COLO829 (cell line): ENCODE results near the gene TCERG1.

Experiments used
- DNase-seq: peaks from one replicate; pipeline ENCODE4 v3.0.0; 2012; ENCODE audit warnings: low spot score

TCERG1 gene

DNA sequence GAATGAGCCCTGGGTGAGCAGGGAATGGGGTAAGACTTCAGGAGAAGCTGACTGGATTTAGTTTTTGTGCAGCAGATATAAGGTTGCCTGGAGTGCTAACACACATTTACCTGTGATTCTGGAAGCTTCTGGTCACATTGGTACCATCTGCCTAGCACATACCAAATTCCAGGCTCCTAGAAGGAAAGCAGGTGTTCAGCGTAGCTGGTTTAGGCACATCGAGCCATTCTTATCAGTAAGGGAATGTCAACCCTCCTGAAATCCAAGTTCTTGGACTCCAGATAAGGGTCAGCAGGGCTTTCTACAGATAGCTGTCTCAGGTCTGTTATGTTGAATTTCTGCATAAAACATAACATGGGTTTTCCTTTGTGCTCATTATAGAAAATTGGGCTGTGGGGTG is 10.3 kb downstream of the TCERG1 start:
- DNase-seq, result no peak

DNA sequence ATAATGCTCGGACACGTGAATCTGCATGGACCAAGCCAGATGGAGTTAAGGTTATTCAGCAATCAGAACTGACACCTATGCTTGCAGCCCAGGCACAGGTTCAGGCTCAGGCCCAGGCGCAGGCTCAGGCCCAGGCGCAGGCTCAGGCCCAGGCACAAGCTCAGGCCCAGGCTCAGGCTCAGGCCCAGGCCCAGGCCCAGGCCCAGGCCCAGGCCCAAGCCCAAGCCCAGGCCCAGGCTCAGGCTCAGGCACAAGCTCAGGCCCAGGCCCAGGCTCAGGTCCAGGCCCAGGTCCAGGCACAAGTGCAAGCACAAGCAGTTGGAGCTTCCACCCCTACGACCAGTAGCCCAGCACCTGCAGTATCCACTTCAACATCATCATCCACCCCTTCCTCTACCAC is 11.8 kb downstream of the TCERG1 start:
- DNase-seq, result no peak

DNA sequence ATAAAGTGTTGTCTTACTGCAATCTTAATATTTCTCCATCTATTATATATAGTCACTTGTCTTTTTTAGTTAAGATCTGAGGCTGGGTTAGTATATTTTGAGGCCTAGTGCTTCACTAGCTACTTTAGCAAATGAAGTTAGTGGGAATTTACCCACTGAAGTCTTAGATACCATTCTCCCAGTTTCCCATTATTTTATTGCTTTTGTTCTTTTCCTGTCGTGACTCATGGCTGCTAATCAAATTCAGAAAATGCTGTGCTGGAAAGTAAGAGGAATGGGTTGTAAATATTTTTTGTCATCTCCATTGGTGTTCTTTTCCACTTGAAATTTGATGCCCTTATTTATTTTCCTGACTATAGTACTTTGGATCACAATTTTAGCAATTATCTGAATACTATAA is 14.2 kb downstream of the TCERG1 start:
- DNase-seq, result no peak

DNA sequence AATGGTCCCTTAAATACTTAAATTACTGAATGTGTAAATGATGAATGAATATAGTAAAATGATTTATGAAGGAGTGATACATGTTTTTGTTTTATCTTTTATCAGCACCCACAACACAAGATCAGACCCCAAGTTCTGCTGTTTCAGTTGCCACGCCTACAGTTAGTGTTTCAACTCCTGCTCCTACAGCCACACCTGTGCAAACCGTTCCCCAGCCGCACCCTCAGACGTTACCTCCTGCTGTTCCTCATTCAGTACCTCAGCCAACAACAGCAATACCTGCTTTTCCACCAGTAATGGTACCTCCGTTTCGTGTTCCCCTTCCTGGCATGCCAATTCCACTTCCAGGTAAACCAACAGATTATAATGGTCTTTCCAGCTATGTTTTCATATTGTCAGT is 16.3 kb downstream of the TCERG1 start:
- DNase-seq, result no peak

DNA sequence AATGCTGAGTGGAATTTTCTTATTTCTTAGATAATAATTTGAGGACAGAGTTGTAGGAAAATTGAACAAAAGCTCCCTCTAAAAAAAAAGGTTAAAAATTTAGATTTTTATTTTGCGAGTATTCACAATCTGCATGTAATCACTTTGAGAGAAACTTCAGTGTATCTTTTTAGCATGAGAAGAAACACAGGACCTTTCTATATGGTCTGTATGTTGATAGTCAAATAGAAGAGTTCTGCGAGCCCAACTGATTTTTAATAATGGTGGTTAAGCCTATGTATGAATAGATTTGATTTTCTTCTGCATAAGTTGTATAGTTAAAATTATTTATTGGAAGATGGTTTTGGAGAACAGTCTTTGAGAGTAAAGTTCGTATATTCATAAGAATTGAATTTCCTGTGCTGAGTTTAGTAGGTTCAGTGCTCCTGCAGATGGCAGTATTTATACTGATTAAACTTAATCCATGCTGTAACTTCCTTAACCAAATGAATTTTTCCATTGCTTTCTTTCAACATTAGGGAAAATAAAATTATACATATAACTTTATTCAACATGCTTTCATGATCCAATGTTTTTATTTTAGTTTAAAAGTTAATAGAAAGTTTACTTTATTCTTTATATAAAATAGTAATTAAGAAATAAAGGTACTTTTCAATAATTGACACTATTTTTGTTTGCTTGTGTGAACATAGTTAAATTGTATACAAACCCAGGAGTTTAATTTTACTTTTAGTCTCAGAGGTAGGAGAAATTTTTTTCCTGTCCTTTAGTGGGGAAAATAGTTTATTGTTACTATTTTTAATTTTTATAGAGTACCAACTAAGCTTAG is 19.6 kb downstream of the TCERG1 start:
- peak; percentile 11 for DNase-seq

DNA sequence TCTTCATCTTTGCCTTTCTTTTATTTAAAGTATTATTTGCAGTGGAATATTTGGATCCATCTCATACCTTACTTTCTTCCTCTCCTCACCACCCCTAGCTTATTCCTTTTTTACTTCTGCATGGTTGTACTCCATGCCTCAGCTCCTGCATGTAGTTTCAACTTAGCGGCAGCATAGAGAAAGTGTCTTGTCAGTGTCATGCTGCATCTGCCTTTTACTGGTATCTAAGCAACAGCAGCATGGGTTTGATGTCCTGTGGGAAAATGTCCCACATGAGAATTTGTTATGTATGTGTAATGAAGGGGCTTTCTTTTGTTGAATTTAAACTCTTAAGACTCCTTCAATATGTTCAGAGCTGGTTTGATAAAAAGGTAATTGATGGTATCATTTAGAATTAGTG is 20.6 kb downstream of the TCERG1 start:
- no peak for DNase-seq

DNA sequence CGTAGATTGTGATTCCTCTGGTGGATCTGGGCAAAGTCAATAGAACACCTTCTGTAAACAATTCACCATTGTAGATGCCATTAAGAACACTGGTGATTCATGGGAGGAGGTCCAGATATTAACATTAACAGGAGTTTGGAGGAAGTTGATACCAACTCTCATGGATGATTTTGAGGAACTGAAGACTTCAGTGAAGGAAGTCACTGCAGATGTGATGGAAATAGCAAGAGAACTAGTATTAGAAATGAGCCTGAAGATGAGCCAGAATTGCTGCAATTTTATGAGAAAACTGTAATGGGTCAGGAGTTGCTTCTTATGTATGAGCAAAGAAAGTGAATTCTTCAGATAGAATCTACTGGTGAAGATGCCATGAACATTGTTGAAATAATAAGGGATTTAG is 26.9 kb downstream of the TCERG1 start:
- no peak for DNase-seq

DNA sequence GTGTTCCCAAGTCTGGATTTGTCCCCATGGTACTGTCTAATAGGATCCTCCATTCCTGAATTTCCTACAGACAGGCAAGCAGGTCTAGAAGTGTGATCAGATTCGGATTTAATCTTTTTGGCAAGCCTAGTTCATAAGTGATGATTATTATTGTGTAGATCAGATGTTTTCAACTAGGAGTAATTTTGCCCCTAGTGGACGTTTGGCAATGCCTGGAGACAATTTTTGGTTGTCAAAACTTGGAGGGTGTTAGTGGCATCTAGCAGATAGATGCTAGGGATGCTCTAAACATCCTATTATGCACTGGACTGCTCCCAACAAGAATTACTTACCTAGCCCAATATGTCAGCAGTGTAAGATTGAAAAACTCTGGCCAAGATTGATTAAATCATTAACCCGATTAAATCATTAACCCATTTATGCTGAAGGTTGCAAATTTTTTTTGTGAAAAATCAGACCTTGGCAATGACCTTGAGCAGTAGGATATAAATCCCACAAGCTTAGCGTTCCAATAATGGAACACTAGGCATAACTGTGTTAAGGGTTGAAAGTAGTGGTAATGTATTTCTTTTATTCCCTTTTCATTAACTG is 28.2 kb downstream of the TCERG1 start:
- no peak for DNase-seq

DNA sequence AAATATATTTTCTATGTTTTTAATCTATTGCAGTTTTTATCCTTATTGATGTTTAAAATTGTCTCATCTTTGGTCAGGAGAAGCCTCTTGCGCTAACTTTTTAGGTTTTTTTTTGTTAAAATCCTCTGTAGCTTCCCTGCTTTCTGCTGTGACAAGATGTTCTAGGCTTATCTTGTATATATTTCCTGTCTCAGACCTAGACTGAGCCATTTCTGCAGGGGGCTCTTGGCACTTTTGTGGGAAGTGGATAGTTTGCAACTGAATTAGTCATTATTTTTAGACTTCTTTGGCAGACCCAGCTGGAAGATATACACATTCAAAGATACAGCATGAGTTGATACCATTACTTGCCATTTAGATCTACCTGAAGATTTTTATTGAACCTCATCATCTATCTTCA is 28.8 kb downstream of the TCERG1 start:
- DNase-seq, result no peak

DNA sequence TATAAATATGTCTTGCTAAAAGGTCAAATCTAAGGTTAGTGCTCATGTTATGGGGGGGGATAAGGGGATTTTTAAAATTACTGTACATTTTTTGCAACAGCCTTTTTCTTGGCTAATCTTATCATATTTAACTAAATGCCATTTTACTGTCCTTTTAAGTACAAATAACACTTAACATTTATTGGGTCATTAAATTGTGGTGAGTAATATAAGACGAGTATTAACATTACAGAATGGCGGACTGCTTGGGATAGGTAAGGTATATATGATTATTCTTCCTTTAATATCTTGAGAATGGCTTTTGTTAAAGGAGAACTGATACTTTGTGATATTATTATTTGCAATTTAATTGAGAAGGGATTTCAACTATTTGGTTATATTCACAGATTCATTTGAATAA is 35.6 kb downstream of the TCERG1 start:
- no peak for DNase-seq

DNA sequence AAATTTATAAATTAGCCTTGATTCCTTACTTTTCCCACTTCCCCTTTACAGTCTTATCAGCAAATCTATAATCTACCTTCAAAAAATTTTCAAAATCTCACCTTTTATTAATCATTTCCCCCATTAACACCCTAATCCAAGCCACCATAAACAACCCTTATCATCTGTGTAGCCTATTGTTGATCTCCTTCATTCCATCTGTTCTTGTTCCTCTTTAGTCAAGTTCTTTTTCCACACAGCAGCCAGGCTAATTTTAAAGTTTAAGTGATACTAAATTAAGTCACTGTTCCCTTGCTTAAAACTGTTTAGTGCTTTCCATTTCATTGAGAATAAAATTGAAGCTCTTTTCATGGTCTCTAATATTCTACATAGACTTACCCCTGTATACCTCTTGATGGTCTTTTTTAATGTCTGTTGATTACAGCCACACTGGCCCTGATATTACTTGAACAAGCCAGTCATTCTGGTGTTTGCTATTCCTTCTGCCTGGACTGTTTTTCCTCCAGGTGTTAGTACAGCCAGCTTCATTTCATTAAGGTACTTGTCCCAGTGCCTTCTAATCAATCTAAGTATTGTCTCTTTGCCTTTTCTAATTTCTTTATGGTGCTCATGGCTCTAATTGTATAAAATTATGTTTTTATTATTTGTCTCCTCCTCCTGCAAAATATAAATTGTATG is 37.7 kb downstream of the TCERG1 start:
- no peak for DNase-seq

DNA sequence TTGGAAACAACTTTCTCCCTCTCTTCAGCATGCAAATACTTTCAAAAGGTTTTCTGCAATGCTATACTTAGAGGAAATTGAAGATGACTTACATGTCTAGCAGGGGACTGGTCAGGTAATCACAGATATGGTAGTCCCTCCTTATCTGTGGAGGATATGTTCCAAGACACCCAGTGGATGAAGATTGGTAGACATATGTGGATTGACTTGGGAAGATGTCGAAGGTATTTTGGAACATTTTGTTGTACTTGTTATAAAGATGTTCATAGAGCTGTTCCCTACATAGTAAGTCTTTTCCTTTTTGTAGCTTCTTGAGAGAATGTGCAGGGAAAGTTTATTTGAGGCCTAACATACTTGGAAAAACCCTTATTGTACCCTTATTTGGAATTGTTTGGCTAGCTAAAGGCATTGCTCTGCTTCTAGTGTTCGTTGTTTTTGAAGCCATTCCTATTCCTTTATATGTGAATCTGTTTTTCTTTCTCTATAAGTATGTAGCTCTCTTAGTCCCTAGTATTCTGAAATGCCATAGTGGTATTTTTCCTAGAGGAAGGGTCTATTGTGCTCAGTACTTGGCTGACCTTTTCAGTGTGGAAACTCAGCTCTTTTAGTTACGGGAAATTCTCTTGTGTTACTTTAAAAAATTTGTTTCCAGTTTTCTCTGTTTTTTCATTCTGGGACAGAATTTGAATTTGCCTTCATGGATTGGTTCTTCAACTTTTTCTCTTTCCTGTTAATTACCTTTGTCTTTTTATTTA is 43.1 kb downstream of the TCERG1 start:
- no peak for DNase-seq

DNA sequence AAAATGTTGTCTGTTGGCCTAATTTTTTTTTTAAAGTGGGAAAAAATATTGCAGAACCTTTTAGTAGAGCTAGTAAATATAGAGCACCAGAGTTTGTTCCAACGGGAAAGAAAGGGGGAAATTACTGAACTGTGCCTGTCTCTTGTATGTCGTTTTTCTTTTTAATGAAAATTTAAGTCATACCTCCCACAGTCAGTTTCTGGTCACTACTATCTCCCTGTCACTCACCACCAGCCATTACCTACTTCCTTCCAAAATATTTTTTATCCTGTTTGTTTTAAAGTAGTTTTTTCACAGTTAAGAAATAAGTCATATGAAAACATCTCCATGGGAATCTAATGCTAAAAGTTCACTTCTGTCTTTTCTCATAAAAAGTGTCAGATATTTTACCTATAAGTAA is 47.5 kb downstream of the TCERG1 start:
- no peak for DNase-seq

DNA sequence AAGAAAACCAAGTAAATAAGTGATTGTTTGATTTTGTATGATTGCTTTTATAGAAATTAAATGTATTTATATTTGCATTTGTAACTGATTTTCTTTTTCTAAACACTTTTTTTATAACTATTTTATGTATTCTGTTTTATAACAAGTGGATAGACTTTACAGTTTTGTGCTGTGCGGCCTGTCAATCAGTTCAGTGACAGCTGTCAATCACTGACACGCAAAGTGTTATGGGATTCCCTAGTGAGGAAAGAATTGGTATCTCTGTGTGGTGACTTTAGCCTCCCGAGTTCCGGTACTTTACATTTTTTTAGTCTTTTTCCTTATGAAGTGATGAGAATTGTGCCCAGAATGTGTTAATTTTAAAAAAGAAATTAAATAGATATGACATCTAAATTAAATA is 52.5 kb downstream of the TCERG1 start:
- no peak for DNase-seq

DNA sequence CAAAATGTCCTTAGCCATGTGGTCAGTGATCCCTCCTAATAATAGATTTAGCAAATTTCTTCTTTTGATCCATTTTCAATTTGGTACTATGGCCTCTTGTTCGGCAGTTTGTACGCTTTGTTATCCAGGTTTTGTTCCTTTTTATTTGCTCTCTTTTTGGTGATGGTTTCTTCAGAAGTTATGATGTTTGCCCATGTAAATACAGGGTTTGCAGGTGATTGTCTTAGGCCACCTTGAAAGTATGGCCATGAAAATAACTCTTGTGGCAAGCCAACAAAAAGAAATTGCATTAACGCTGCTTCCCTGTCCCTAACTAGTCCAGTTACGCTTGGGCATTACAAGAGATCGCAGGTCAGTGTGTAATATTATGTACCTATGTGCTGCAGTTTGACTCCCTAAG is 60.3 kb downstream of the TCERG1 start:
- no peak for DNase-seq

DNA sequence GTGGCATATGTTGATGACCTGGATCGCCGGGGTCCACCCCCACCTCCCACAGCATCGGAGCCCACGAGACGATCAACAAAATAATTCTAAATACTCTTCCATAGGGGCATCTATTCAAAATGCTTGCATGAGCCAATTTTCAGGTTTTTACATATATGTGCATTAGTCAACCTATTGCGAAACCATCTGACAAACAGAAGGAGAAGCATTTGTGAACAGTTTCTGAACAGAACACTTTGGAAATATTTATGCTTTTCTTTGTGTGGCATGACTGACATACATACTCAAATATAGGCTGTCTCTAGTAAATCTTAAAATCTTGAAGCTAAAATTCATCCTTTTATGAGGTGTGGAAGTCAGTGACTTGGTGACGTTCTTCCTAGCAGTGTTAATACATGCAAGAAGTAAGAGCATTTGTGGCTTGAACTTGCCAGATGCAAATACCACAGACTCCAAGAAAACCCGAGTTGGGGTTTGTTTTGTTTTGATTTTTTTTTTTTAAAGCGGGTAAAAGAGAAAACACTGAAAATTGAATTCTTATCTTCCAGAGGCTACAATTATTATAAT is 63.5 kb downstream of the TCERG1 start:
- DNase-seq, result no peak

DNA sequence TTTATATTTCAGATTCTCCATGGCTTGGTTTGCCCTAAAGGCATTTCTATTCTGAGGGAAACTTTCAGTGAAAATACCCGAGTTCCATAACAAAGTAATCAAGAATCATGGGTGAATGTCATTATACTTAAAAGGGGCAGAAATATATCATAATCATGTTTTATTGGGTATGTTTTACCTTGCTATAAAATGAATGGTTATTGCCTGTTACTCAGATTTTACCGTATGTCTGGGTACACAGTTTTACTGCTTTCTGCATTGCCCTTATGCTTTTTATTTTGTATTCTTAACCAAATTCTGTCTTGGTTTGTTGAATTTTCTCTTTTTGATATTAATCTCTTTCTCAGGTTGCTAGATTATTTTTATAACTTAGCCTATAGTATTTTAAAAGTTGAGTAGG is 66.3 kb downstream of the TCERG1 start:
- no peak for DNase-seq

DNA sequence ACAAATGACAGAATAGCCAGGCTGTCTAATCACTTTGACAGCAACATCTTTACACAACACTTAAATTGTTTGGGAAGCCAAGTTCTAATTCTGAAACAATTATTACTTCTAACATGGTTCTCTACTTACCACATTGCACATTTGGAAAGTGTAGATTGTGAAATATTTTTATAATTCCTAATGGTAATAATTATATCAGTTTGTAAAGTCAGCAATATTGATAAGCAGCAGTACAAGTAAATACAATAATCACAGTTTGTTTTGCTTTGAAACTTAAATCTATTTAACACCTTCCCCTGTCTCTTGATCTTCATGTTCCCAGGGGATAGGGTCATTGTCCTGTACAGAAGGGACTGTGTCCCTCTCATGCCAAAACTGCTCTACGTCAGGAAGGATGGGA is 67.4 kb downstream of the TCERG1 start:
- DNase-seq, result no peak

DNA sequence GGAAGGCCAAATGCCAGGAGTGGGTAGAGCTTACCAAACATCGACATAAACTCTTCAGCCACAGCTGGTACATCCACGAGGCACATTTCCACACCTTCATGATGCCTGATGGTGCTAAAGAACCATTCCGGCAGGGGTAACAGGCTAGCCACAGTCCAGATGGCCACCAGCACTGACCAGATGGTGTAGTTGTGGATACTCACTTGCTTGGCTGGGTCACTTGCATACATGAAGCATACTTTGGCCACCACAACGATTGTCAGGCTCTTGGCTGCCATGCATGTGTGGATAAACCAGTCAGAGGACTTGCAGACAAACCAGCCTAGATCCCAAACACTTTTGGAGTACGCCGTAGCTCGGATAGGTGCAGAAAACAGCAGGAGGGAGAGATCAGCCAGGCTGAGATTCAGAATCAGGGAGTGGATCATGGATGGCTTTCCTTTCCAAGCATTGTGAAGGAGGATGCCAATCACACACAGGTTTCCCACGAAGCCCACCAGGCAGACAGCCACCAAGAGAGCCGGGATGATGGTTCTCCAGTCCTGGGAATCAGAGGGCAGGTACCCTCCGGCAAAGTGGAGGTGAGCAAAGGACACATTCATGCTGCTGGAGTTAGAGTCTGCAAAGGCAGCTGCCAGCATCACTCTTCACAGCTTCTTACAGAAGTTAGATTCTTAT is 68.5 kb downstream of the TCERG1 start:
- DNase-seq, result no peak

DNA sequence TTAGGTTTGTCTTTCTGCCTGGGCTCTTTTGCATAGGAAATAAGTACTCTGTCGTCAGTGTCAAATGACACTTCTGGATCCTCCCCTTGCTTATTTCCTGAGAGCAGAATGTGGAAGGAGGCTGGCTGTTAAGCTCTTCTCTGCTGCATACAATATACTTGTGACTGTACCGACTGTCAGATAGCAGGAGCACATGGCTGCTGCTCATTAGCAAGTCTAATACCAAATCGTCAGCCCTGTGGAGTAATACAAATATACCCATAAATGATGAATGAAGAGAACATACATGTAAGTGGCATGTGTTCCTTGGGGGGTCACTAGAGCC is 69.0 kb downstream of the TCERG1 start, which contains the start of gene GPR151:
GPR151 (minus strand) TSS at position 40 of the 325 bp plus-strand sequence. CDS start 77 bp downstream, outside the sequence.
- no peak for DNase-seq

DNA sequence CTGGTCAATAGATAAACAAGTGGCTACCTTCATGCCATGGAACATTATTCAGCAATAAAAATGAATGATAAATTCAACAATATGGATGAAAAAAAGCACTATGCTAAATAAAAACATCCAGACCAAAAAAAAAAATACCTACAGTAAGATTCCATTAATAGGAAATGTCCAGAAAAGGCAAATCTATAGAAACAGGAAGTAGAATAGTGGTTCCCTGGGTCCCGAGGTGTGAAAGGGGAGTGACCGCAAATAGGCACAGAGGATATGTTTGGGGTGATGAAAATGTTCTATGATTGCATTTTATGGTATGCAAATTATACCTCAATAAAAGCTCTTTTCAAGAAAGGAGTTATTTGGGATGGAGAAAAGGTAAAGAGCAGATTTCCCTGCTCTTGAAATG is 72.4 kb downstream of the TCERG1 start:
- no peak for DNase-seq

DNA sequence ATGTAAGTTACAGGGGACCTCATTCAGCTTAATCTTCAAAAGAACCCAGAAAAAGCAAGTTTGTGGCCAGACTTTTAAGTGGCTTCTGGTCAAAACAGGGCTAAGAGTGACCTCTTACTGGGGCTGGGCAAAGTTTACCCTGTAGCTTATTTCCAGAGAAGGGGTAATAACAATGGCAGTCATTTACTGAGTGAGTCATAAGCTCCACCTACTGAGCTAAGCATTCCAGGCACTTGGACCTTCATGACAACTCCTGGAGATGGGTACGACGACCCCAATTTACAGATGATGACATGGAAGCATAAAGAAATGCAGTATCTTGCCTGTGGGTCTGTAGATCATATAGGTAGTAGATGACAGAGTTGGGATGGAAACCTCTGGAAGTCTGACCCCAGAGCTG is 73.6 kb downstream of the TCERG1 start:
- DNase-seq, result peak; percentile 7
